ENCODE measurements around the gene ST7L.
A peak's percentile ranks its signal among the peaks of the same experiment; 100 is the strongest.
"Not testable (repeated sequence)": the region's sequence is repeated elsewhere in the genome, so short reads cannot be mapped to it uniquely, and the experiment has no call there.

ST7L gene, protein sequence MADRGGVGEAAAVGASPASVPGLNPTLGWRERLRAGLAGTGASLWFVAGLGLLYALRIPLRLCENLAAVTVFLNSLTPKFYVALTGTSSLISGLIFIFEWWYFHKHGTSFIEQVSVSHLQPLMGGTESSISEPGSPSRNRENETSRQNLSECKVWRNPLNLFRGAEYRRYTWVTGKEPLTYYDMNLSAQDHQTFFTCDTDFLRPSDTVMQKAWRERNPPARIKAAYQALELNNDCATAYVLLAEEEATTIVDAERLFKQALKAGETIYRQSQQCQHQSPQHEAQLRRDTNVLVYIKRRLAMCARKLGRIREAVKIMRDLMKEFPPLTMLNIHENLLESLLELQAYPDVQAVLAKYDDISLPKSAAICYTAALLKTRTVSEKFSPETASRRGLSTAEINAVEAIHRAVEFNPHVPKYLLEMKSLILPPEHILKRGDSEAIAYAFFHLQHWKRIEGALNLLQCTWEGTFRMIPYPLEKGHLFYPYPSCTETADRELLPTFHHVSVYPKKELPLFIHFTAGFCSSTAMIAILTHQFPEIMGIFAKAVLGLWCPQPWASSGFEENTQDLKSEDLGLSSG

DNA sequence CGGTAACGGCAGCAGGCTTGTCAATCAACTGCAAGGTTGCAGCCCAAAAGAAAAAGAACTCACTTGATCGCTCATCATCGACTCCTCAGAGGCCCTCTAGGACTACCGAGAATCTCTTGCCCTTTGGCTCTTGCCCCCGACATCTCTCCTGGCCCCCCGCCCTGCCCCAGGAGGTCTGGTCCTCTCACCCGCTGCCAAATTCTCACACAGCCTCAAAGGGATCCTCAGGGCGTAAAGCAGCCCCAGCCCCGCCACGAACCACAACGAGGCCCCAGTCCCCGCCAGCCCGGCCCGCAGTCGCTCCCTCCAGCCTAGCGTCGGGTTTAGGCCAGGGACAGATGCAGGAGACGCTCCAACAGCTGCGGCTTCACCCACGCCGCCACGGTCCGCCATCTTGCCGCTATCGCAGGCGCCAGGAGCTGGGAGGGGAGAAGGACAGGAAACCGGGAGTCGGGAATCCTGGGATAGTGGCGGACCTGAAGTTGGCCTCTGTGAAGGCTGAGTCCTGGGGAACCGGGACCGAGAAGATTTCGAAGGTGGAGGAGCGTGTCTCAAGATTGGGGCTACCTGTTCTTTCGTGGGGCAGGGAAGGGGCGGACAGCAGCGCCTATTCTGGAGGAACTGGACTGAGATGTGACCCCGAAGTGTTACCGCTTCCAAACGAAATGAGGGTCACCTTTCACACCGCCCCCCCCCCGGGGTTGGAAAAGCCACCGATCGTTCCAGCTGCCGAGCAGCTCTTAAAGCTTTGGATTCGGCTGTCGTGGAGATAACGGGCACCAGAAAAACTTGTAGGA is at the start of gene ST7L:
Gene ST7L (minus strand): TSS at position 421 of the 797 bp plus-strand sequence. CDS start 28 bp downstream, at position 393.
- peak in 1 of 2 donors; percentile 32 for DNase-seq (ENCODE audit: extremely low read depth in 1 of 2, low read depth in 1 of 2)

DNA sequence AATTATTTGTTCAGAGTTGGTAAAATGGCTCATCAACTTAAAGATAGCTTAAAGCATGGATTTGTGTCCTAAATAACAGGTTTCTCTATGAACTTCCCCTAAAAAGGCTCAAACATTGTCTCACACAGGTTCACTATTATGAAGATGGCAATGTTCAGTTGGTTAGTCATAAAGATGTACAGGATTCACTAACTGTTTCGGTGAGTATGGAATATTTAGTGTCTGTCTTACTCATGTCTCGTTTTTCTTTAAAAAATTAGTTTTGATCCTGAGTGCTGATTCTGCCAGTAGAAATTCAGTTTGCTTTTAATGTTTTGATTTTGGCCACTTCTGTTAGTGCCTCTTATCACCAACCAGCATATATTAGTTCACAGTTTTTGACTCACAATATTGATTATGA is 48.0 kb upstream of the ST7L start:
- DNase-seq (ENCODE audit: extremely low read depth in 1 of 2, low read depth in 1 of 2), result no peak

DNA sequence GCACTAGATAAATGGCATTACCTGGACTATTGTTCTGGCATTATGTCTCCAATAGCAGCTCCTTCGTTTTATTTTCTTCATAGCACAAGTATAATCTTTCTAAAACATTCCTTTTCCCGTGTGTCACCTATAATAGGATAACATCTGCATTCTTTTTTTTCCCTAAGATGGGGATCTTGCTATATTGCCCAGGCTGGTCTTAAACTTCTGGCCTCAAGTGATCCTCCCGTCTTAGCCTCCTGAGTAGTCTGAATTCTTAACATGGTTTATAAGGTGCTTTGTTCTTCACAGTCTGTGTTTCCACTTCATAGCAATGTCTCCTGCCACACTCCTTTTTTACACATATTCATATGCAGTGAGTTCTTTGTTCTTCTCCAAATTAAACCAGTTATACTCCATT is 46.9 kb upstream of the ST7L start:
- no peak for DNase-seq (ENCODE audit: extremely low read depth in 1 of 2, low read depth in 1 of 2)

DNA sequence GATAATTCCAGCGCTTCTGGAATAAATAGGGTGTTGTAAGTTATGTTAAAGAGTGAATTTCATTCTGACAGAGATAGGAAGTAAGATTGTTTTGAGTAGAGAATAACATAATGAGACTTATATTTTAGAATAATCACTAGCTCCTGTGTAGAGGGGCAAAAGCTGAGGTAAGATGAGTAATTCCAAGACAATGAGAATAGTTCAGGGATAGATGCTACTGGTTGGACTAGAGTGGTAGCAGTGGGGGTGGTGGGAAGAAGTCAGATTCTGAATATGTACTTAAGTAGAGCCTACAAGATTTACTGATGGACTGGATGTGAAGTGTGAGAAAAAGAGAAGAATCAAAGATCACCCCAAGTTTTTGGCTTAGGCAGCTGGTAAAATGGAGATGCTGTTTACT is 32.3 kb upstream of the ST7L start:
- DNase-seq (ENCODE audit: extremely low read depth in 1 of 2, low read depth in 1 of 2), result no peak

DNA sequence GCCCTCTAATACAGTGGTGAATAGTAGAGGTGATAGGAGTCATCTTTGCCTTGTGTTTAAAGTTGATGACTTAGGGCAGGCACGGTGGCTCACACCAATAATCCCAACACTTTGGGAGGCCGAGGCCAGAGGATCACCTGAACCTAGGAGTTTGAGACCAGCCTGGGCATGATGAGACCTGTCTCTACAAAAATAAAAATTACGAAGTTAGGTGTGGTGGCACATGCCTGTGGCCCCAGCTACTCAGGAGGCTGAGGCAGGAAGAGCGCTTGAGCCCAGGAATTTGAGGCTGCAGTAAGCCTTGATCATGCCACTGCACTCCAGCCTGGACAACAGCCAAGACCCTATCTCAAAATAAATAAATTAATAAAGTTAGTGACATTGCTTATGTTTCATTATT is 27.3 kb upstream of the ST7L start:
- no peak for DNase-seq (ENCODE audit: extremely low read depth in 1 of 2, low read depth in 1 of 2)

DNA sequence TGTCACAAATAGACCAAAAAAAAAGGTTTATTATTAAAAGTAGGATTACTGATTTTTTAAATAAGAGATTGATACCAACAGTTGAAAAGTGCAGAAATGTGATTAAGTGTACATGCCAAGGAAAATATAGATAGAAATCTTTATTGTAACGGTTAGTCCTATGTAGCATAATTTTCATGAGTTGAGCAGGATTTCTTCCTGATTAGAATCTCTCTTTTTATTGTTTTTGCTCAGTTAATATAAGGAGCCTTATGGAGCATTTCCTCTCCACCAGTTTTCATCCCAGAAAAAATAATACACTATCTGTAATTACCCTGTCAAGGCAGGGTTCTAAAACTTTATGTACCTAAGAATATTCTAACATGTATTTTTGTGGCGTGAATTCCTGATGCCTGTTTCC is 24.1 kb upstream of the ST7L start:
- no peak for DNase-seq (ENCODE audit: extremely low read depth in 1 of 2, low read depth in 1 of 2)

DNA sequence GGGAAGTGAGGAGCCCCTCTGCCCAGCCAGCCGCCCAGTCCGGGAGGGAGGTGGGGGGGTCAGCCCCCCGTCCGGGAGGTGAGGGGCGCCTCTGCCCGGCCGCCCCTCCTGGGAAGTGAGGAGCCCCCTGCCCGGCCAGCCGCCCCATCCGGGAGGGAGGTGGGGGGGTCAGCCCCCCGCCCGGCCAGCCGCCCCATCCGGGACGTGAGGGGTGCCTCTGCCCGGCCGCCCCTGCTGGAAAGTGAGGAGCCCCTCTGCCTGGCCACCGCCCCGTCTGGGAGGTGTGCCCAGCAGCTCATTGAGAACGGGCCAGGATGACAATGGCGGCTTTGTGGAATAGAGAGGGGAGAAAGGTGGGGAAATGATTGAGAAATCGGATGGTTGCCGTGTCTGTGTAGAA is 21.5 kb upstream of the ST7L start:
- DNase-seq (ENCODE audit: extremely low read depth in 1 of 2, low read depth in 1 of 2), result not testable (repeated sequence)

DNA sequence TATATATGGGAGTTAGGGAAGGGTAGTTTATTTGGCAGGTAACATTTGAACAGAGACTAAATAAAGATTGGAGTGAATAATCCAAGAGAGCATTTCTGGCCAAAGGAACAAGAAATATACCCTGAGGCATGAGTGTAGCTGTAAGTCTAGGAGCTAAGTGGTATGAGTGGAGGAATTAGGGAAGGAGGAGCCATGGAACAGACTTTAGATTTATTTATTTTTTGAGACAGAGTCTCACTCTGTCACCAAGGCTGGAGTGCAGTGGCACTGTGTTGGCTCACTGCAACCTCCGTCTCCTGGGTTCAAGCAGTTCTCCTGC is 19.1 kb upstream of the ST7L start:
- DNase-seq (ENCODE audit: extremely low read depth in 1 of 2, low read depth in 1 of 2), result no peak

DNA sequence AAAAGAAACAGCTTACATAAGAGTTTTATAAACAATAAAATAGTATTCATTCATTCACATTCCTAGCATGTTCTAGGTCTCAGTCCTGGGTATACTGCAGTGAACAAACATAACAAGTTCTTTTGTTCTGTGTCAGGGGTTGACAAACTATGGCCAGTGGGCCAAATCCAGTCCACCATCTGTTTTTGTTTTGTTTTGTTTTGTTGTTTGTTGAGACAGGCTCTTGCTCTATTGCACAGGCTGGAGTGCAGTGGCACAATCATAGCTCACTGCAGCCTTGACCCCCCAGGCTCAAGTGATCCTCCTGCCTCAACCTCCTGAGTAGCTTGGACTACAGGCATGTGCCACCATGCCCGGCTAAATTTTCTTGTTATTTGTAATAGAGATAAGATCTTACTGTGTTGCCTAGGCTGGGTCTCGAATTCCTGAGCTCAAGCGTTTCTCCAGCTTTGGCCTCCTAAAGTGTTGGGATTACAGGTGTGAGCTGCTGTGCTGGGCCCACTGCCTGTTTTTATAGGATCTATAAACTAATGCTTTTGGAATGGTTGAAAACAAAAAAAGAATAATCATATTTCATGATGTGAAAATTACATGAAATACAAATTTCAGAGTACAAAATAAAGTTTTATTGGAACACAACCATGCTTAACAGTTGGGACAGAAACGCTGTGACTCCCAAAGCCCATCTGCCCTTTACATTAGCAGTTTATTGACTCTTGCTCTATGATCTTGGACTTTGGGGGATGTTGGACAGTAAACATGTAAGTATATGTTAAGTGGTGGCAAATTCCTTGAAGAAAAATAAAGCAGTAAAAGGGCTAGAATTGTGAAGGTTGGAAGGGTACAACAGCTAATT is 18.5 kb upstream of the ST7L start:
- no peak for DNase-seq (ENCODE audit: extremely low read depth in 1 of 2, low read depth in 1 of 2)

DNA sequence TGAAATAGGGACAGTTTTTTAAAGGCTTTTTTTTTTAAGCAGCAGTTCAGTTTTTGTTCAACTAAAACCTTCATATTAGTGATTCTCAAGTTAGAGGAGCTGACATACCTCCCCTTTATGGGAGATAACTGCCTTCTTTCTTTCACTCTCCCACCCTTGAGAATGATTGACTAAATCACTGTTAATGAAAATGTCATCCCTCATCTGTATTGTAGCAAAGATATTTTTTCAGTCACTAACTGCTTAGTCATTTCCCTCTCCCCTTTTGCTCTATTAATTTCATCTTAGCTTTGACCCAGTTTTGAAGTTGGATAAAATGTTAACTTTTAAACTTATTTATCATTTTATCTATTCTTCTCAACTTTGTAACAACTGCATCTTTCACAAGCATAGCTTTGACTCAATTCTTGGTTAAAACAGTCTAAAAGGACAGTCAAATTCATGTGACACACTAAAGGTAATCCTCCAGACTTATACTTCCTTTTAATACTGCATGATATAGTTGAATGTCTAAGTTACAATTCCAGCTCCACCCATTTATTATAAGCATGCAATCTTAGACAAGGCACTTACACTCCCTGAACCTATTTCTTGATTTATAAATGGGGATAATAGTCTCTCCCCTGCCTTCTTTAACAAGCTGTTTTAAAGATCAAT is 17.8 kb upstream of the ST7L start:
- DNase-seq (ENCODE audit: extremely low read depth in 1 of 2, low read depth in 1 of 2), result no peak

DNA sequence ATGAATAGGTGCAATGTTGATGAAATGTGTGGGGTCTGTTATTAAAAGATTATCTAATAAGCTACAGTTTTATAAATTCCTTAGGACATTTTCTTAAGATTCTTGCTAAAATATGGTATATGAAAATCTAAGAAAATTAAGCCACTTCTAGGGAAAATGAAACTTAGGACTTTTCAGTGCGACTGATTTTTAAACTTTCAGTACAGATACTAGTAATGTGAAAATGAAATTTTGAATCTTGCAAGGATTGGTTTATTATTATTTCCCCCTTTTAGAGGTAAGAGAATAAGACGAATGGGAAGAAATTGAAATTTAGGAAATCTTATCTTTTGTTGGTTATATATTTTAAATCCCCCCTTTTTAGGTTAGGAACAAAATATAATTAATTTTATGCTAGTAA is 17.1 kb upstream of the ST7L start:
- no peak for DNase-seq (ENCODE audit: extremely low read depth in 1 of 2, low read depth in 1 of 2)

DNA sequence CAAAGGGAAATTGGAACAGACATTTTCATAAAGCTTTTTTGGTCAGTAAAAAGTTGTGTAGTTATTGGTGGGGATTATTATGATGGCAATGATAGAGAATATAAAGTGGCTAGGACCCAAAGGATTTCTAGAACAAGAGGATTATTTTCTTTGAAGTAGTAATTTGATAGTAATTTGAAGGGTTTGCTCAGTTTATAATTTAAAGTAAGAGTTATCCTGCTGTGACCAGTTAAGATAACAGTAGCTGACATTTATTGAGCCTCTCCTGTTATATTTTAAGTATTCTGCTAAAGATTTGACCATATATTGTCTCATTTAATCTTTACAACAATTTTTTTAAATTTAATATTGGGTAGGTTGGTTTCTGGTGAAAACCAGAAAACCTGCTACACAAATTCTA is 15.4 kb upstream of the ST7L start:
- DNase-seq (ENCODE audit: extremely low read depth in 1 of 2, low read depth in 1 of 2), result no peak

DNA sequence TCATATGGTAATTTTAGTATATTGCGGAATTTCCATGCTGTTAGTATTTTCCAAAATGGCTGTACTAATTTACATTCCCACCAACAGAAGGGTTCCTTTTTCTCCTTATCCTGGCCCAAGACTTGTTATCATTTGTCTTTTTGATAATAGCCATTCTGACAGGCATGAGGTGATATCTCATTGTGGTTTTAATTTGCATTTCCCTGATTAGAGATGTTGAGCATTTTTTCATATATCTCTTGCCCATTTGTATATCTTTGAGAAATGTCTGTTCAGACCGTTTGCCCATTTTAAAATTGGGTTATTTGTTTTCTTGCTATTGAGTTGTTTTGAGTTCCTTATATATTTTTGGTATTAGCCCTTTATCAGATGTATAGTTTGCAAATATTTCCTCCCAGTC is 14.7 kb upstream of the ST7L start:
- no peak for DNase-seq (ENCODE audit: extremely low read depth in 1 of 2, low read depth in 1 of 2)

DNA sequence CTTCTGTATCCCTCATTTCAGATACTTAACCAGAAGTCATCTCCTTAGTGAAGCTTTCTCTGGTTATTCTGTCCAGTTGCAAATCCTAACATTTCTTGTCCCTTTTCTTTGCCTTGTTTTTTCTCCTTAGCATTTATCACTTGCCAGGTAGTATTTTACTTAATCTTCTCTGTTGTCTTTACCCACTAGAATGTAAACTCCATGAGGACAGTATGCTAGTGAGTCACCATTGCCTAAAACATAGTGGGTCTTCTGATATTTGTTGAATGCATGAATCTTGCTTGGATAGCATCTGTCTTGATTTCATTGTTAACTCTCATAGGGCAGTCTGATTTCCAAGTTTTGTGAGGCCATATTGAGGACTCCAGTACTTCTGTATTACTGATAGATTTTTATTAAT is 10.3 kb upstream of the ST7L start:
- DNase-seq (ENCODE audit: extremely low read depth in 1 of 2, low read depth in 1 of 2), result no peak

DNA sequence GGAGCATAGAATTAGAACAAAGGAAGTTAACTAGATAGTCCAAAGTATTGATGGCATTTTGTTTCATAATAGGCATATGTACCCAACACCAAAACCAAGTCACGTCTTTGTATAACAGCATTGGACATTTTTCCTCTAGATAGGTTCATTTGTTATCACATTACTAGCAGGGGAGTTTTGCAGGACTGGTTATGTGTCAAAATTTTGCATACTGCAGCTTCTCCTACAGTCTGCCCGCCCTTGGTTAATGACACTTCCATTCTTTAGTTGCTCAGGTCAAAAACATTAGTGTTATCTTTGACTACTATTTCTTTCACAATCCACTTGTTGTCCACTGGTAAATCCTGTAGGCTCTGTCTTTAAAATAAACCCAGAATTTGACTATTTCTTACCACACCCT is 9.6 kb upstream of the ST7L start:
- no peak for DNase-seq (ENCODE audit: extremely low read depth in 1 of 2, low read depth in 1 of 2)

DNA sequence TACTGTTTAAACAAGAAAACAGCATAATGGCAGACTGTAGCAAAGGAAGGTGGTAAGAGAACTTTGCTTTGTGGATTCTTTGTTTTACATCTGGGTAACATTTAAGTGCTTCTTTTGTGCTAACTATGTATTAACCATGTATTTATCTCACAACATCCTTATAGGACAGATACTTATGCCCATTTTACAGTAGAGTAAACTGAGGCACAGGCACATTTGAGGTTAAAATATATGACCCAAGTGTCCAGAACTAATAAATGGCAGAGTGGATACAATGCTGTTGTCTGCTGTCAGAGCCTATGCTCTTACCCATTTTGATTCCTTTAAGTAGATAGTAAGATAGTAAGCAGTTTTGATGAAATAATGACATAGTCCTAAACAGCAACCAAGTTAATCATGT is 7.9 kb upstream of the ST7L start:
- no peak for DNase-seq (ENCODE audit: extremely low read depth in 1 of 2, low read depth in 1 of 2)

DNA sequence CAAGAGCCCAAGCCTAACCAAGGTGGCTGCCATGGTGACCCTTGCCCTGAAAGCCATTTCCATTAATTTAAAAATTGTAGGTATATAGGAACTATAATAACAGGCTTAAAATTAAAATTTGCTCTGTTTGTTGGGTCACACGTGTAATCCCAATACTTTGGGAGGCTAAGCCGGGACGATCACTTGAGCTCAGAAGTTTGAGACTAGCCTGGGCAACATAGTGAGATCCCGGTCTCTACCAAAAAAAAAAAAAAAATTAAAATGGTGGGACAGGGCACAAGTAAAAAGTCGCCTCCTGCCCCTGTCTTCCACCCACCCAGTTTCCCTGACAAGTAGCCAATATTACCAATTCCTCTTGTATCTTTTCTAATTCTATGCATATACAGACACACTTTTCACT is 7.3 kb upstream of the ST7L start:
- DNase-seq (ENCODE audit: extremely low read depth in 1 of 2, low read depth in 1 of 2), result no peak

DNA sequence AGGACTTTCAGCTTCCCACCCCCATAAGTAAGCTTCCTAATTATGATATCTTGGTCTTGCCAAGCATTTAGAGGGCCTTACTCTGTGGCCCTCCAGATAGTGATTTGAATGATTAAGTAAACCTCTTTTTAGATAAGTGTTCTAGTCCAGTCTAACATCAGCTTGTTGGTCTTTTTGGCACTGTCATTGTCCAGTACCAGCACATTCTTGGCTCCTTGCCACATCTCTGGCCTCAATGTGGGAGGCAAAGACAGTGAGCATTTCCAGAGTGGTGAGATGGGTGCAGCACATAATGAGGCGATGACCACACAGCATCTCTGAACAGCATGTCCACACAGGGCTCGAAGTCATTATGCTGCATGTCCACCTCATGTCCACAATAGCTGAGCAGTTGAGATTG is 6.8 kb upstream of the ST7L start:
- DNase-seq (ENCODE audit: extremely low read depth in 1 of 2, low read depth in 1 of 2), result no peak

DNA sequence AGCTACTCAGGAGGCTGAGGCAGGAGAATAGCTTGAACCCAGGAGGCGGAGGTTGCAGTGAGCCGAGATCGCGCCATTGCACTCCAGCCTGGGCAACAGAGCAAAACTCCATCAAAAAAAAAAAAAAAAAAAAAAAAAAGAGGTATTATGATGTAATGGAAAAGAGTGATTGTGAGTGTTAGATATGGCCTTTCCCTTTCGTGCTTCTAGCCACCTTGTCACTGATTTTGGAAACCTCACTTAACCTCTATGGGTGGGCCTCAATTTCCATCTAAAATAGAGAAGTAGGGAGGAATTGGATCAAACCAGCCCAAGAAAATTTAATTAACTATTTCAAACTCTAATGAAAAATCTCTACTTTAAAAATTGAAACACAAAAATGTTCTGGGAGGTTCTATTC is 5.6 kb upstream of the ST7L start:
- DNase-seq (ENCODE audit: extremely low read depth in 1 of 2, low read depth in 1 of 2), result not testable (repeated sequence)

DNA sequence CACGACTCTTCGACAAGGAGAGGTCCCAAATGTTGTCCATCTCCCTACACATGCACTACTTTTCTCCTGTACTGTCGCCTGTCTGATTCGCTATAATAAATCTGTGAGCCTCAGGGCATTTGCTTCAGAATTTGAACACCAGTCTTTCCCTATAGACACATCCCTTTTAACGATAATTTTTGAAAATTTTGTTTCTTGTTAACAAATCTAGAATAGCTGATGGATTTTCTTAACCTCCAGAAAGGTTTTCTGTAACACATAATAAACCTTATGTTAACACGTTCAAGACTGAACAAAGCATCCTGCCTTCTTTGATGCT is 1.4 kb upstream of the ST7L start:
- no peak for DNase-seq (ENCODE audit: extremely low read depth in 1 of 2, low read depth in 1 of 2)
